ENCODE results near the gene JAM3.

Gene JAM3

DNA sequence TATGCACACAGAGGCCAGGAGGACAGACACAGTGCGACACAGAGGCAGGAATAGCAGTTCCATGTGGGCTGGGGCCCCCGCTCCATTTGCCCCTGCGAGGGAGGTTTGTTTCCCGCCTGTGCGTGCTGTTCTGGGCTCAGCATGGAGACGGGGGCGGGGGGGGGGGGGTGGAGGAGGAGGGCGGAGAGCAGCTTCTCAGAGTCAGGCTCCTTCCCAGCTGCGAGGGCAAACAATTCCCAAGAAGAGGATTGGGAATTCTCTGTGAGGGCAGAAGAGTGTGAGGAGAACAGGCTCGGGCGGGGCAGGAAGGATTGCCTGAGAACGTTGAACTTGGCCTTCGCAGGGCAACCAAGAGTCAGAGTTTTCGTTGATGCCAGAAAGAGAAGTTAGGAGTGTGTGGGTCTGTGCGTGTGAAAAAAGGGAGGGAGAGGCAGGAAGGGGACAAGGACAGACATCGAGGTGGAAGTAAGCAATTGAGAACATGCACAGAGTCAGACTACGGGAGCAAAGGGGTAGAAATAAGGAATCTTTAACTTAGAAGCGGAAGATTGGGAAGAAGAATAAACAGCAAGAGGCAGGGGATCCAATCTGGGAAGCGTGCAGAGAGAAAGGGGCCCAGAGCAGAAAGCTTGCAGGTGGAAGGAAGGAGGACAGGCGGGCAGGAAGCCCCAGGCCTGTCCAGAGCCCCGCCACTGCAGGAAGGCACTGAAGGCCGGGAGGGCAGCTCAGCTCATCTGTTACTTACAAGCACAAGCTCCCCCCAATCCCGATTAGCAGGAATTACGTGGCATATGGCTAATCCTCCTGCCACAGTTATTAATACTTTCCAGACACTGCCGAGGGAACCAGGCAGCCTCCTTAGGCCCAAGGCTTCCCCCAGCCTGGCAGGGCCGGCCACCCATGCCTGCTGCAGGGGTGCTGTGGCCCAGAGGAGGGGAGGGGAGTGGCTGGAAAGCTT, 15.6 kb upstream of the JAM3 start:
- TF ChIP-seq, protein P1, sequence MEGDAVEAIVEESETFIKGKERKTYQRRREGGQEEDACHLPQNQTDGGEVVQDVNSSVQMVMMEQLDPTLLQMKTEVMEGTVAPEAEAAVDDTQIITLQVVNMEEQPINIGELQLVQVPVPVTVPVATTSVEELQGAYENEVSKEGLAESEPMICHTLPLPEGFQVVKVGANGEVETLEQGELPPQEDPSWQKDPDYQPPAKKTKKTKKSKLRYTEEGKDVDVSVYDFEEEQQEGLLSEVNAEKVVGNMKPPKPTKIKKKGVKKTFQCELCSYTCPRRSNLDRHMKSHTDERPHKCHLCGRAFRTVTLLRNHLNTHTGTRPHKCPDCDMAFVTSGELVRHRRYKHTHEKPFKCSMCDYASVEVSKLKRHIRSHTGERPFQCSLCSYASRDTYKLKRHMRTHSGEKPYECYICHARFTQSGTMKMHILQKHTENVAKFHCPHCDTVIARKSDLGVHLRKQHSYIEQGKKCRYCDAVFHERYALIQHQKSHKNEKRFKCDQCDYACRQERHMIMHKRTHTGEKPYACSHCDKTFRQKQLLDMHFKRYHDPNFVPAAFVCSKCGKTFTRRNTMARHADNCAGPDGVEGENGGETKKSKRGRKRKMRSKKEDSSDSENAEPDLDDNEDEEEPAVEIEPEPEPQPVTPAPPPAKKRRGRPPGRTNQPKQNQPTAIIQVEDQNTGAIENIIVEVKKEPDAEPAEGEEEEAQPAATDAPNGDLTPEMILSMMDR (IDR thresholded peaks at IDR 0.05; ENCODE audit: low read length), result no peak
- TF ChIP-seq EZH2phosphoT487 (IDR thresholded peaks at IDR 0.05; ENCODE audit: low read length) (no peak), EZH2 (optimal IDR thresholded peaks at IDR 0.05; ENCODE audit: low read depth, low read length) (no peak)
- H2AFZ ChIP-seq (ENCODE audit: low read length), result no peak overlapping the region
- no peak for DNase-seq

DNA sequence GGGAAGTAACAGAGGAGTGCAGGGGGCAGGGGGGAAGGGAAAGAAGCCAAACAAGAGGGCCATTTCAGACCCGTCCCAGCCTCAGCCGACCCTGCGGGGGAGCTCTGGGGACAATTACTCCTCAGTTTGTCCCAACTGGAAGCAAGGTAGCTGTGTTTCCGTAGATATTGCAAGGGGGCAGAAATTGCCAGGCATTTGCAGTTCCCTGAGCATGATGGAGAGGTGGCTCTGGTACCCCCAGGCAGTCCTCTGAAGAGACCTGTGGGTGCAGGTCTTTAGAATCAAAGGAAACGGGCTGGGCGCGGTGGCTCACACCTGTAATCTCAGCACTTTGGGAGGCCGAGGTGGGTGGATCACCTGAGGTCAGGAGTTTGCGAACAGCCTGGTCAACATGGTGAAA, 13.8 kb upstream of the JAM3 start:
- H3K36me3 ChIP-seq (replicated peaks; ENCODE audit: insufficient read depth, low read length), result no peaks in the 10 kb centered on the region
- no peak overlapping the region for H3K4me3 ChIP-seq (ENCODE audit: low read length)
- no peaks in the 10 kb centered on the region for H3K9me3 ChIP-seq (replicated peaks; ENCODE audit: insufficient read depth, low read length)
- no peaks in the 10 kb centered on the region for H3K79me2 ChIP-seq (ENCODE audit: low read length)
- DNase-seq, result no peak
- H3K27ac ChIP-seq (ENCODE audit: low read length), result no peak overlapping the region
- H4K20me1 ChIP-seq (ENCODE audit: insufficient read depth, low read length), result no peaks in the 10 kb centered on the region
- H3K9ac ChIP-seq (ENCODE audit: low read length), result no peak overlapping the region
- H2AFZ ChIP-seq (ENCODE audit: low read length), result no peak overlapping the region
- no peaks in the 10 kb centered on the region for H3F3A ChIP-seq (ENCODE audit: insufficient read depth, low read length)
- H3K27me3 ChIP-seq (replicated peaks; ENCODE audit: insufficient read depth, low read length), result no peaks in the 10 kb centered on the region
- no peak overlapping the region for H3K4me2 ChIP-seq (ENCODE audit: low read depth, low read length)
- no peaks in the 10 kb centered on the region for H3K9me2 ChIP-seq (replicated peaks; ENCODE audit: insufficient read depth, low read length)
- TF ChIP-seq, protein P1 (IDR thresholded peaks at IDR 0.05; ENCODE audit: low read length), result no peak
- TF ChIP-seq EZH2phosphoT487 (IDR thresholded peaks at IDR 0.05; ENCODE audit: low read length) (no peak), EZH2 (optimal IDR thresholded peaks at IDR 0.05; ENCODE audit: low read depth, low read length) (no peak)
- no peaks in the 10 kb centered on the region for H3K4me1 ChIP-seq (ENCODE audit: low read length)

More for the DNA sequence above, 15.6 kb upstream of the JAM3 start:
- no peaks in the 10 kb centered on the region for H3K36me3 ChIP-seq (replicated peaks; ENCODE audit: insufficient read depth, low read length)
- no peaks in the 10 kb centered on the region for H3F3A ChIP-seq (ENCODE audit: insufficient read depth, low read length)
- no peaks in the 10 kb centered on the region for H3K9me3 ChIP-seq (replicated peaks; ENCODE audit: insufficient read depth, low read length)
- no peak overlapping the region for H3K9ac ChIP-seq (ENCODE audit: low read length)
- H3K4me1 ChIP-seq (ENCODE audit: low read length), result no peaks in the 10 kb centered on the region
- no peaks in the 10 kb centered on the region for H3K27me3 ChIP-seq (replicated peaks; ENCODE audit: insufficient read depth, low read length)
- no peak overlapping the region for H3K4me2 ChIP-seq (ENCODE audit: low read depth, low read length)
- H4K20me1 ChIP-seq (ENCODE audit: insufficient read depth, low read length), result no peaks in the 10 kb centered on the region
- no peaks in the 10 kb centered on the region for H3K9me2 ChIP-seq (replicated peaks; ENCODE audit: insufficient read depth, low read length)
- no peak overlapping the region for H3K27ac ChIP-seq (ENCODE audit: low read length)
- no peaks in the 10 kb centered on the region for H3K79me2 ChIP-seq (ENCODE audit: low read length)
- no peak overlapping the region for H3K4me3 ChIP-seq (ENCODE audit: low read length)

DNA sequence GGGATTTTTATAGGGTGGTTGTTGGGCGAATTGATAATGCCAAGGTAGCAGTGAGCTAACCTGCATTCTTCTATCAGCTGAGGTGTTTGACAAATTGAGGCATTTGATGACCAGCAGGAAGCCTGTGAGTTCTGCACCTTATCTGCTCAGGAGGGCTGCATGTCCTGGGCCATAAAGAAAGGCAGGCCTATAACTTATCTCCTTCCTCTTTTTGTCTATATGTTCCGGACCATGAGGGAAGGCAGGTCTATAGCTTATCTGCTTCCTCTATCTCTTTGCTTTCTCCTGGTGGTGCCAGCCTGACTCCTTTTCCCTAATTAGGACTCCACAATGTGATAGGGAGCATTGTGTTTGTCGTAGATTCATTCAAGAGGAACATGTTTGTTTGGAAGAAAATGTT, 8.6 kb upstream of the JAM3 start:
- no peak overlapping the region for H3K9ac ChIP-seq (ENCODE audit: low read length)
- no peaks in the 10 kb centered on the region for H4K20me1 ChIP-seq (ENCODE audit: insufficient read depth, low read length)
- no peak overlapping the region for H3K4me2 ChIP-seq (ENCODE audit: low read depth, low read length)
- TF ChIP-seq, protein P1 (IDR thresholded peaks at IDR 0.05; ENCODE audit: low read length), result no peak
- TF ChIP-seq EZH2 (optimal IDR thresholded peaks at IDR 0.05; ENCODE audit: low read depth, low read length), result no peak
- TF ChIP-seq EZH2phosphoT487 (IDR thresholded peaks at IDR 0.05; ENCODE audit: low read length), result no peak
- H3F3A ChIP-seq (ENCODE audit: insufficient read depth, low read length), result no peaks in the 10 kb centered on the region
- DNase-seq, result no peak
- H3K4me3 ChIP-seq (ENCODE audit: low read length), result no peak overlapping the region
- no peak overlapping the region for H2AFZ ChIP-seq (ENCODE audit: low read length)
- no peaks in the 10 kb centered on the region for H3K79me2 ChIP-seq (ENCODE audit: low read length)
- H3K36me3 ChIP-seq (replicated peaks; ENCODE audit: insufficient read depth, low read length), result no peaks in the 10 kb centered on the region
- H3K9me2 ChIP-seq (replicated peaks; ENCODE audit: insufficient read depth, low read length), result no peaks in the 10 kb centered on the region
- H3K9me3 ChIP-seq (replicated peaks; ENCODE audit: insufficient read depth, low read length), result no peaks in the 10 kb centered on the region
- H3K27ac ChIP-seq (ENCODE audit: low read length), result no peak overlapping the region
- H3K27me3 ChIP-seq (replicated peaks; ENCODE audit: insufficient read depth, low read length), result no peaks in the 10 kb centered on the region
- H3K4me1 ChIP-seq (ENCODE audit: low read length), result no peaks in the 10 kb centered on the region
